Activated CD4-positive, alpha-beta T cell treated with anti-CD3 and anti-CD28 coated beads, Interleukin-2, amount 50 U/mL, for 4 hours (primary cell): ENCODE results near the gene TCF15.
"Not testable (repeated sequence)": the region's sequence is repeated elsewhere in the genome, so short reads cannot be mapped to it uniquely, and the experiment has no call there.

Experiments used
- DNase-seq, 2 experiments: peaks; one replicate each; pipeline ENCODE4 v3.0.0-alpha.2; 2020

TCF15 gene

GRCh38 chr20:608970-609369, 1.1 kb downstream of the TCF15 start:
- no peak for DNase-seq

GRCh38 chr20:607476-607875, 2.6 kb downstream of the TCF15 start:
- no peak for DNase-seq

- DNase-seq = no peak
Observed at GRCh38 chr20:605237-605636, 4.9 kb downstream of the TCF15 start.

GRCh38 chr20:603116-603640, 6.9 kb downstream of the TCF15 start:
- DNase-seq = no peak

- no peak for DNase-seq
Observed at GRCh38 chr20:602111-602970, 7.8 kb downstream of the TCF15 start.

GRCh38 chr20:600736-601135, 9.4 kb downstream of the TCF15 start:
- no peak for DNase-seq

GRCh38 chr20:600141-600540, 10.0 kb downstream of the TCF15 start:
- DNase-seq = no peak

- no peak for DNase-seq
Observed at GRCh38 chr20:598133-598850, 11.8 kb downstream of the TCF15 start.

GRCh38 chr20:597560-597959, 12.5 kb downstream of the TCF15 start:
- no peak for DNase-seq

- DNase-seq = no peak
Observed at GRCh38 chr20:595330-596308, 14.5 kb downstream of the TCF15 start.

GRCh38 chr20:592506-592905, 17.6 kb downstream of the TCF15 start:
- DNase-seq = no peak

- DNase-seq = no peak
Observed at GRCh38 chr20:591941-592340, 18.2 kb downstream of the TCF15 start.

GRCh38 chr20:588932-589672, 21.0 kb downstream of the TCF15 start:
- DNase-seq = no peak

- DNase-seq = no peak
Observed at GRCh38 chr20:588476-588875, 21.6 kb downstream of the TCF15 start.

- DNase-seq = no peak
Observed at GRCh38 chr20:584971-585301, 25.2 kb downstream of the TCF15 start.

- no peak for DNase-seq
Observed at GRCh38 chr20:584161-584970, 25.7 kb downstream of the TCF15 start.

GRCh38 chr20:582204-582603, 27.9 kb downstream of the TCF15 start:
- no peak for DNase-seq

- DNase-seq = not testable (repeated sequence)
Observed at GRCh38 chr20:578940-579690, 31.0 kb downstream of the TCF15 start.

GRCh38 chr20:577167-577791, 32.8 kb downstream of the TCF15 start:
- DNase-seq = no peak

GRCh38 chr20:576156-576555, 34.0 kb downstream of the TCF15 start:
- no peak for DNase-seq
